Testis (tissue), 2 donors: ENCODE results near the gene GLIS1.
A peak's percentile ranks its signal among the peaks of the same experiment; 100 is the strongest.

Experiments
- CTCF ChIP-seq, 3 experiments: fragments of 450-650 bp in 2 of 3; fragments of 200-600 bp in 1 of 3; sonication (generic) in 1 of 3; IDR thresholded peaks; one replicate each; pipeline ENCODE4 v1.5.1; 2016 to 2019; ENCODE audit warnings: antibody characterized with exemption in 3 of 3, mild to moderate bottlenecking in 2 of 3, moderate library complexity in 1 of 3
- POLR2A ChIP-seq: fragments of 450-650 bp; IDR thresholded peaks from one replicate; pipeline ENCODE4 v1.6.1; 2017; ENCODE audit warnings: antibody characterized with exemption, mild to moderate bottlenecking, moderate library complexity

DNA sequence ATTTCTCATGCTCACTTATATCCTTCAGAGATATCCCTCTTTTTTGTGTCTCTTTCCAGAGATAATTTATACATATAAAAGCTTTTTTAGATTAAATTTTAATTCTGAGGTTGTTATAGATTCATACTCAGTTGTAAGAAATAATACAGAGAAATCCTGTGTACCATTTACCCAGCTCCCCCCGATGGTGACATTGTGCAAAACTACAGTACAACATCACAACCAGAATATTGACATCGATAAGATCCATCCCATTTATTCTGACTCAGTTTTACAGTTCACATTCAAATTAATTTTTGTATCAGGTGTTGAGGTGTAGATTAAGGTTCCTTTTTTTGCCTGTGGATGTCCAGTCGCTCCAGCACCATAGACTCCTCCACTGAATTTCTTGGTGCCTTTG is 265.5 kb downstream of the GLIS1 start:
- TF ChIP-seq CTCF (IDR thresholded peaks at IDR 0.05), result peak in 1 of 3 experiments; percentile 12
- TF ChIP-seq POLR2A, result no peak
